Testis (tissue), 2 donors: ENCODE results near the gene PTP4A1.

Experiments used
- CTCF ChIP-seq, 3 experiments: fragments of 450-650 bp in 2 of 3; fragments of 200-600 bp in 1 of 3; sonication (generic) in 1 of 3; IDR thresholded peaks; one replicate each; pipeline ENCODE4 v1.5.1; 2016 to 2019; ENCODE audit warnings: antibody characterized with exemption in 3 of 3, mild to moderate bottlenecking in 2 of 3, moderate library complexity in 1 of 3
- POLR2A ChIP-seq: fragments of 450-650 bp; IDR thresholded peaks from one replicate; pipeline ENCODE4 v1.6.1; 2017; ENCODE audit warnings: antibody characterized with exemption, mild to moderate bottlenecking, moderate library complexity

GRCh38 chr6:63572747-63573075 lies 431 bp downstream of the PTP4A1 start:
- no peak for TF ChIP-seq CTCF (IDR thresholded peaks at IDR 0.05)
- TF ChIP-seq POLR2A = no peak
